PC-9 (cell line): ENCODE data around the gene ACER1. TPM values are rescaled to one million over a fixed set of nuclear protein-coding genes. Genes with fewer than 3 reads are reported as not detected.

Source experiments
- BruUV-seq: library from RNA; stranded (reverse); fragments of 400-500 nt; replicated peaks from 2 replicates; lab custom pipeline; 2021; lab: Mats Ljungman, UMichigan
- CTCF ChIA-PET: fragments of 300-600 bp; sonication (Branson Sonifier 250); formaldehyde crosslinking; loops from one replicate; lab custom pipeline; 2022; ENCODE audit warnings: antibody characterized with exemption; lab: Charles Lee
- POLR2A ChIA-PET: fragments of 300-600 bp; sonication (Branson Sonifier 250); formaldehyde crosslinking; loops from one replicate; lab custom pipeline; 2022; ENCODE audit warnings: antibody characterized with exemption; ENCODE audit not compliant: unreplicated experiment; lab: Charles Lee
- DNase-seq, 2 experiments: peaks; one replicate each; pipeline versions ENCODE4 v3.0.0 to v3.0.0-alpha.2; 2015 to 2022; ENCODE audit warnings: mixed read lengths in 1 of 2
- H2AFZ ChIP-seq: fragments of 200-600 bp; sonication (generic); 2 replicates; pipeline ENCODE4 v1.8.1; 2017; ENCODE audit warnings: antibody characterized with exemption
- H3F3A ChIP-seq: fragments of 200-600 bp; sonication (generic); 2 replicates; pipeline ENCODE4 v1.8.1; 2017; ENCODE audit warnings: antibody characterized with exemption, mild to moderate bottlenecking, low read depth; ENCODE audit not compliant: insufficient read depth
- H3K27ac ChIP-seq: fragments of 200-600 bp; sonication (generic); 2 replicates; pipeline ENCODE4 v1.6.1; 2016; ENCODE audit warnings: mixed run types
- H3K27me3 ChIP-seq: fragments of 200-600 bp; sonication (generic); 2 replicates; pipeline ENCODE4 v1.6.1; 2016; ENCODE audit warnings: low read depth, mixed run types; ENCODE audit not compliant: insufficient read depth
- H3K36me3 ChIP-seq: fragments of 200-600 bp; sonication (generic); 2 replicates; pipeline ENCODE4 v1.6.1; 2016; ENCODE audit warnings: low read depth, mixed run types
- H3K4me1 ChIP-seq: fragments of 200-600 bp; sonication (generic); replicated peaks from 2 replicates; pipeline ENCODE4 v1.6.1; 2016; ENCODE audit warnings: mixed run types; ENCODE audit not compliant: insufficient read depth
- H3K4me2 ChIP-seq: fragments of 200-600 bp; sonication (generic); 2 replicates; pipeline ENCODE4 v1.6.1; 2017; ENCODE audit warnings: mixed run types
- H3K4me3 ChIP-seq: fragments of 200-600 bp; sonication (generic); 2 replicates; pipeline ENCODE4 v1.6.1; 2016; ENCODE audit warnings: mixed run types
- H3K79me2 ChIP-seq: fragments of 200-600 bp; sonication (generic); 2 replicates; pipeline ENCODE4 v1.6.1; 2017; ENCODE audit warnings: low read depth, mixed run types
- H3K9me2 ChIP-seq: fragments of 200-600 bp; sonication (generic); 2 replicates; pipeline ENCODE4 v1.8.1; 2017; ENCODE audit warnings: mild to moderate bottlenecking; ENCODE audit not compliant: insufficient read depth
- H3K9me3 ChIP-seq: fragments of 200-600 bp; sonication (generic); 2 replicates; pipeline ENCODE4 v1.8.1; 2016; ENCODE audit warnings: low read depth; ENCODE audit not compliant: insufficient read depth
- H4K20me1 ChIP-seq: fragments of 200-600 bp; sonication (generic); 2 replicates; pipeline ENCODE4 v1.8.1; 2017; ENCODE audit not compliant: insufficient read depth
- CTCF ChIP-seq: fragments of 200-600 bp; sonication (generic); conservative IDR thresholded peaks from 2 replicates; pipeline ENCODE4 v1.6.1; 2017; ENCODE audit warnings: mixed run types, antibody characterized with exemption, mild to moderate bottlenecking, moderate library complexity
- EZH2 ChIP-seq: fragments of 200-600 bp; sonication (generic); IDR thresholded peaks from 2 replicates; pipeline ENCODE4 v1.8.0; 2017; ENCODE audit warnings: antibody characterized with exemption, low read depth
- intact Hi-C: fragments of 100-400 bp; cut with micrococcal nuclease; formaldehyde crosslinking; loops from one replicate; pipeline ENCODE4 v1.10.0; 2022; ENCODE audit not compliant: unreplicated experiment
- total RNA-seq: library from RNA; stranded (reverse); gene quantifications from 2 replicates; pipeline ENCODE4 v1.2.3, GENCODE V29; 2021

ACER1 gene
- total RNA-seq, 1 experiment from 2014 or later: not detected

- Histone ChIP-seq H3K36me3 (no peaks in the 10 kb centered on the region), H3K9me3 (no peaks in the 10 kb centered on the region), H3K27ac (no peak overlapping the region), H3K4me1 (no peaks in the 10 kb centered on the region), H3K79me2 (peaks cover 12% of the 10 kb centered on the region; the same call in 1 of the 2 replicates), H2AFZ (no peak overlapping the region), H3K4me2 (no peak overlapping the region), H3K9me2 (no peaks in the 10 kb centered on the region), H3K27me3 (no peaks in the 10 kb centered on the region), H4K20me1 (peaks cover 7% of the 10 kb centered on the region; the same call in 1 of the 2 replicates), H3K4me3 (no peak overlapping the region), H3F3A (no peaks in the 10 kb centered on the region)
- CTCF ChIA-PET: no interaction called here
- DNase-seq: no peak
- TF ChIP-seq CTCF (no peak), EZH2 (no peak)
- intact Hi-C loops: no loop called here
- POLR2A ChIA-PET: no interaction called here
- BruUV-seq: no TSS peak
These were observed 62.6 kb downstream of the ACER1 start for GRCh38 chr19:6270822-6271221.

GRCh38 chr19:6270076-6270745, 63.2 kb downstream of the ACER1 start:
- no peak for TF ChIP-seq EZH2
- TF ChIP-seq CTCF: no peak
- H3K79me2 ChIP-seq: peaks cover 12% of the 10 kb centered on the region; the same call in 1 of the 2 replicates
- H3K27me3 ChIP-seq: no peaks in the 10 kb centered on the region
- no TSS peak for BruUV-seq
- no peaks in the 10 kb centered on the region for H3K9me3 ChIP-seq
- no peaks in the 10 kb centered on the region for H3K4me1 ChIP-seq
- no peaks in the 10 kb centered on the region for H3K9me2 ChIP-seq
- no peak overlapping the region for H3K27ac ChIP-seq
- DNase-seq: no peak
- ChIA-PET POLR2A (no interaction called here), CTCF (no interaction called here)
- H4K20me1 ChIP-seq: peaks cover 7% of the 10 kb centered on the region; the same call in 1 of the 2 replicates
- H3K4me3 ChIP-seq: no peak overlapping the region
- intact Hi-C loops: no loop called here
- no peak overlapping the region for H3K4me2 ChIP-seq
- H3K36me3 ChIP-seq: no peaks in the 10 kb centered on the region
- H3F3A ChIP-seq: no peaks in the 10 kb centered on the region
- H2AFZ ChIP-seq: no peak overlapping the region

DNA sequence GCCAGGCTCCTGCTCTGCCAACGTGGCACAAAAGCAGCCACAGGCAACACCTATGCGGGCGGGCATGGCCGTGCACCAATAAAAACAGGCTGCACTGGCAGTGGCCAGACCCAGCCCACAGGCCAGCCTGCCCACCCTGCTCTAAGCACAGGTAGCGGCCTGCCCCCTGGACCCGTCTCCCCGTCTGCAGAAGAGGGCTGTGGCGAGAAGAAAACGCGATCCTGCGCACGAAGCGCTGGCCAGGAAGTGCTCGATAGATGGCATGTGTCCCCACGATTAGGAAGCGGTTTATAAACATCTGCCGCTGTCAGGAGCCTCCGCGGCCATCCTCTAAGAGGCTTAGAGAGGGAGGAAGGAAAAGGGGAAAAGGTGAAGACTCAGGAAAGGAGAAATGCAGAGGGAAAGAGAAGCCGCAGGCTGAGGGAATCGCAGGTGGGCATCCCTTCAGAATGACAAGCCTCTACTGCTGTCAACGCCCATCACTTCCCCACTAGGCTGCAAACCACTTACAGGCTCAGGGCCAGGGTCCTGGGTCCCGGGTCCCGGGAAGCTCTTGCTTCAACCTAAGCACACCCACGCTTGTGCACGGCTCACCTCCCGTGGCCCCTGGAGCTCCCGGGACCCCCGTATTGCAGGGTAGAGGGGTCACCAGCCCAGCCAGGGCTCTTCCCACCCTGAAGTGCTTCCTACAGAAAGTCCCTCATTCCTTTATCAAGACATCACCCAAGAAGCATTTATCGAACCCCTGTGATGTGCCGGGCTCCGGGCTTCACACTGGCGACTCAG, 64.1 kb downstream of the ACER1 start:
- Histone ChIP-seq H3K36me3 (no peaks in the 10 kb centered on the region), H3F3A (no peaks in the 10 kb centered on the region), H3K4me3 (no peak overlapping the region), H3K4me1 (no peaks in the 10 kb centered on the region), H3K79me2 (peaks cover 10% of the 10 kb centered on the region; the same call in 1 of the 2 replicates), H3K4me2 (no peak overlapping the region), H3K27ac (no peak overlapping the region), H3K9me3 (no peaks in the 10 kb centered on the region), H4K20me1 (peaks cover 7% of the 10 kb centered on the region; the same call in 1 of the 2 replicates), H3K9me2 (no peaks in the 10 kb centered on the region), H2AFZ (no peak overlapping the region), H3K27me3 (no peaks in the 10 kb centered on the region)
- ChIA-PET POLR2A (no interaction called here), CTCF (no interaction called here)
- BruUV-seq: no TSS peak
- TF ChIP-seq EZH2: no peak
- TF ChIP-seq CTCF: no peak
- no peak for DNase-seq
- intact Hi-C loops: no loop called here
